Non-pigmented ciliary epithelial cell (primary cell): Measurements from ENCODE around the gene HINT3.
A peak's percentile ranks its signal among the peaks of the same experiment; 100 is the strongest.
"Not testable (repeated sequence)": the region's sequence is repeated elsewhere in the genome, so short reads cannot be mapped to it uniquely, and the experiment has no call there.

Experiments used
- DNase-seq: peaks from one replicate; pipeline ENCODE4 v3.0.0-alpha.2; 2010; ENCODE audit warnings: low read depth

The HINT3 gene

GRCh38 chr6:125939791-125940190 is 16.8 kb upstream of the HINT3 start:
- DNase-seq = no peak

- no peak for DNase-seq
Observed at GRCh38 chr6:125940247-125941041, 16.1 kb upstream of the HINT3 start.

GRCh38 chr6:125942672-125943527 is 13.7 kb upstream of the HINT3 start:
- DNase-seq = no peak

- DNase-seq = no peak
Observed at GRCh38 chr6:125943528-125944433, 12.8 kb upstream of the HINT3 start.

- DNase-seq = peak; percentile 47
Observed at GRCh38 chr6:125944434-125944816, 12.1 kb upstream of the HINT3 start.

- no peak for DNase-seq
Observed at GRCh38 chr6:125944896-125945295, 11.7 kb upstream of the HINT3 start.

GRCh38 chr6:125945378-125946141 is 11.0 kb upstream of the HINT3 start:
- peak; percentile 57 for DNase-seq

- DNase-seq = no peak
Observed at GRCh38 chr6:125947615-125948014, 9.0 kb upstream of the HINT3 start.

GRCh38 chr6:125948455-125948854 is 8.1 kb upstream of the HINT3 start:
- DNase-seq = no peak

- no peak for DNase-seq
Observed at GRCh38 chr6:125949069-125949468, 7.5 kb upstream of the HINT3 start.

- DNase-seq = peak; percentile 40
Observed at GRCh38 chr6:125950293-125950692, 6.3 kb upstream of the HINT3 start.

- DNase-seq = not testable (repeated sequence)
Observed at GRCh38 chr6:125950716-125951115, 5.9 kb upstream of the HINT3 start.

GRCh38 chr6:125951323-125951722 is 5.2 kb upstream of the HINT3 start:
- DNase-seq = no peak

- no peak for DNase-seq
Observed at GRCh38 chr6:125952764-125953501, 3.6 kb upstream of the HINT3 start.

- DNase-seq = no peak
Observed at GRCh38 chr6:125953502-125953875, 3.1 kb upstream of the HINT3 start.

GRCh38 chr6:125954735-125955339 is 1.7 kb upstream of the HINT3 start:
- DNase-seq = no peak

- DNase-seq = no peak
Observed at GRCh38 chr6:125955973-125956372, 597 bp upstream of the HINT3 start.

- DNase-seq = no peak
Observed at GRCh38 chr6:125957391-125957693, 772 bp downstream of the HINT3 start.

GRCh38 chr6:125957845-125958244 is 1.3 kb downstream of the HINT3 start:
- no peak for DNase-seq

- no peak for DNase-seq
Observed at GRCh38 chr6:125959041-125959440, 2.5 kb downstream of the HINT3 start.

GRCh38 chr6:125961117-125961516 is 4.5 kb downstream of the HINT3 start:
- no peak for DNase-seq
